ENCODE results near the gene EXT2. TPM values are rescaled to one million over a fixed set of nuclear protein-coding genes. Genes with fewer than 3 reads are reported as not detected.

Gene EXT2
- total RNA-seq, 1 experiment from 2014 or later = 39.1 TPM

DNA sequence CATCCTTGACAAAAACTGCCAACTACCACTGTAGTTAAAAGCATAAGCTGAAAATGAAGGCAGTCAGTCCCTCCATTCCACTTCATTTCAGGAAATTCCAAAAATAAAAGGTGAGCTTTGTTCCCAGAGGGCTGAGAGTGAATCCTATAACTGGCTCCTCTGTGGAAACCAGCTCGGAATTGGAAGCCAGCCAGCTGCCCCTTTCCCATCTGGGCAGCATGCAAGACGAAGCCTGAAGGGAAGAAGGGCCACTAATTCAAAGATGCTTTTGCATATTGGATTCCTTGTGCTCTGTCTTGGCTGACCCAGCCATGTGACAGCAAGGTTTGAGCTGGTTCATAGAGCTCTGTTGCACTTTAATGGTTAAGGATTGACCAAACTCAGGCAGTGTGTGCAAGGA is 131.0 kb downstream of the EXT2 start:
- no peaks in the 10 kb centered on the region; the same call in 1 of the 2 replicates for H3K4me1 Mint-ChIP-seq
- ATAC-seq = no peak
- POLR2A ChIA-PET = no interaction called here
- no peak overlapping the region for H3K4me3 Mint-ChIP-seq
- TF ChIP-seq CREB1 (CRISPR knock-in tag; IDR thresholded peaks at IDR 0.05) = no peak
- TF ChIP-seq, protein P1, sequence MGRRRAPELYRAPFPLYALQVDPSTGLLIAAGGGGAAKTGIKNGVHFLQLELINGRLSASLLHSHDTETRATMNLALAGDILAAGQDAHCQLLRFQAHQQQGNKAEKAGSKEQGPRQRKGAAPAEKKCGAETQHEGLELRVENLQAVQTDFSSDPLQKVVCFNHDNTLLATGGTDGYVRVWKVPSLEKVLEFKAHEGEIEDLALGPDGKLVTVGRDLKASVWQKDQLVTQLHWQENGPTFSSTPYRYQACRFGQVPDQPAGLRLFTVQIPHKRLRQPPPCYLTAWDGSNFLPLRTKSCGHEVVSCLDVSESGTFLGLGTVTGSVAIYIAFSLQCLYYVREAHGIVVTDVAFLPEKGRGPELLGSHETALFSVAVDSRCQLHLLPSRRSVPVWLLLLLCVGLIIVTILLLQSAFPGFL (CRISPR knock-in tag; IDR thresholded peaks at IDR 0.05; ENCODE audit: borderline replicate concordance) = no peak
- no peak for TF ChIP-seq RORB (CRISPR knock-in tag; IDR thresholded peaks at IDR 0.05)
- TF ChIP-seq, protein P2, sequence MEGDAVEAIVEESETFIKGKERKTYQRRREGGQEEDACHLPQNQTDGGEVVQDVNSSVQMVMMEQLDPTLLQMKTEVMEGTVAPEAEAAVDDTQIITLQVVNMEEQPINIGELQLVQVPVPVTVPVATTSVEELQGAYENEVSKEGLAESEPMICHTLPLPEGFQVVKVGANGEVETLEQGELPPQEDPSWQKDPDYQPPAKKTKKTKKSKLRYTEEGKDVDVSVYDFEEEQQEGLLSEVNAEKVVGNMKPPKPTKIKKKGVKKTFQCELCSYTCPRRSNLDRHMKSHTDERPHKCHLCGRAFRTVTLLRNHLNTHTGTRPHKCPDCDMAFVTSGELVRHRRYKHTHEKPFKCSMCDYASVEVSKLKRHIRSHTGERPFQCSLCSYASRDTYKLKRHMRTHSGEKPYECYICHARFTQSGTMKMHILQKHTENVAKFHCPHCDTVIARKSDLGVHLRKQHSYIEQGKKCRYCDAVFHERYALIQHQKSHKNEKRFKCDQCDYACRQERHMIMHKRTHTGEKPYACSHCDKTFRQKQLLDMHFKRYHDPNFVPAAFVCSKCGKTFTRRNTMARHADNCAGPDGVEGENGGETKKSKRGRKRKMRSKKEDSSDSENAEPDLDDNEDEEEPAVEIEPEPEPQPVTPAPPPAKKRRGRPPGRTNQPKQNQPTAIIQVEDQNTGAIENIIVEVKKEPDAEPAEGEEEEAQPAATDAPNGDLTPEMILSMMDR (IDR thresholded peaks at IDR 0.05) = no peak
- TF ChIP-seq, protein P3, sequence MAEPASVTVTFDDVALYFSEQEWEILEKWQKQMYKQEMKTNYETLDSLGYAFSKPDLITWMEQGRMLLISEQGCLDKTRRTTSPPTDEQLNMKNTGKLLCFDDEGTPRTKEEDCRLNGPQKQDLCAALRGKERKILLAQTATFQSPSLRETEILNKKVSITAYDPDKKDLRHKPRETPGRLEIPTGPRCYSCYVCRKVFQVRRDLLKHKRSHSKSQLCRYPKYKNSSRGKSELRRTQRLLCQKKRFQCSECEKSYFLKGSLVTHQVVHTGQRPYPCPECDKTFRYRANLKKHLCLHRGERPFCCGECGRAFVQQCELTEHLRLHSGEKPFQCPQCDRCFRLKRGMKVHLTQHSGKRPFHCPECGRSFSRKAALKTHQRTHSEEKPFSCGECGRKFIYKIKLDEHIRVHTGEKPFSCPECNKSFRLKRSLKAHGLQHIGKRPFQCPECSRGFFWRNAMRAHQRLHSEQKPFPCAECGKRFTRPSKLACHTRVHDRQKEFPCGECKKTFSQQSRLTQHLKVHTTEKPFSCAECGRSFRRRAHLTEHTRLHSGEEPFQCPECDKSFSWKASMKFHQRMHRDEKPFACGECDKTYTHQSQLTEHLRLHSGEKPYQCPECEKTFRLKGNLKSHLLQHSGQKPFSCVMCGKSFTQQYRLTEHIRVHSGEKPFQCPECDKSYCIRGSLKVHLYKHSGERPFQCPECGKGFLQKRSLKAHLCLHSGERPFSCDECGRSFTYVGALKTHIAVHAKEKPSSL (CRISPR knock-in tag; conservative IDR thresholded peaks at IDR 0.05) = no peak
- no peaks in the 10 kb centered on the region for H3K9me3 Mint-ChIP-seq
- no peaks in the 10 kb centered on the region for H3K27me3 Mint-ChIP-seq (ENCODE audit: low read depth)
- H3K36me3 Mint-ChIP-seq = no peaks in the 10 kb centered on the region
- no peak overlapping the region for H3K27ac Mint-ChIP-seq
- DNase-seq (ENCODE audit: low spot score) = no peak
- CTCF ChIA-PET = interaction anchor here (1.0 to 1.2 kb wide), 2 partner anchors 10 to 132 kb away, joined by 3 read pairs; no protein-coding TSS in a partner anchor

DNA sequence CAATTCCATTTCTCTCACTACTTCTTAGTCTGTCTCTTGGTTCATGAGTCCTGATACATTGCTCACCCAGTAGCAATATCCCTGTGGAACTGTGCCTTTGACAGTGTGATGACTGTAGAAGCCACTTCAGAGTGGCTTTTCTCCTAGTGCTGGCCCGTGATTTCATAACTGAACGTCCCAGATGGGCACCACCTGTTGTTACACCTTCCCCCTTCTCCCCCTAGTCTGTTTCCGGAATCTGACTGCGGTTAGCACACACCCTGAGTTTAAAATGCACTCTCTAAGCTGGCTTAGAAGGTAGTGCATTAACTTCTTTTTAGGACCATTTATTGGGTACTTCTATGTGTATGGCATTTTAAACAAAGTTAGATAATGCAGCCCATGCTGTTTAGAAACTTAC is 131.5 kb downstream of the EXT2 start:
- DNase-seq (ENCODE audit: low spot score) (no peak), ATAC-seq (no peak)
- POLR2A ChIA-PET = no interaction called here
- TF ChIP-seq ZBTB21 (CRISPR knock-in tag; IDR thresholded peaks at IDR 0.05; ENCODE audit: borderline replicate concordance) = no peak
- TF ChIP-seq, protein P4, sequence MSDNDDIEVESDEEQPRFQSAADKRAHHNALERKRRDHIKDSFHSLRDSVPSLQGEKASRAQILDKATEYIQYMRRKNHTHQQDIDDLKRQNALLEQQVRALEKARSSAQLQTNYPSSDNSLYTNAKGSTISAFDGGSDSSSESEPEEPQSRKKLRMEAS (CRISPR knock-in tag; IDR thresholded peaks at IDR 0.05) = no peak
- no peak overlapping the region for H3K4me3 Mint-ChIP-seq
- no peaks in the 10 kb centered on the region for H3K9me3 Mint-ChIP-seq
- H3K27me3 Mint-ChIP-seq (ENCODE audit: low read depth) = no peaks in the 10 kb centered on the region
- CTCF ChIA-PET = interaction anchor here (1.0 to 1.2 kb wide), 3 partner anchors 9 to 133 kb away, joined by 3 read pairs; partner anchors contain the start of gene EXT2
- no peaks in the 10 kb centered on the region for H3K36me3 Mint-ChIP-seq
- H3K4me1 Mint-ChIP-seq = no peaks in the 10 kb centered on the region; the same call in 1 of the 2 replicates
- H3K27ac Mint-ChIP-seq = no peak overlapping the region

DNA sequence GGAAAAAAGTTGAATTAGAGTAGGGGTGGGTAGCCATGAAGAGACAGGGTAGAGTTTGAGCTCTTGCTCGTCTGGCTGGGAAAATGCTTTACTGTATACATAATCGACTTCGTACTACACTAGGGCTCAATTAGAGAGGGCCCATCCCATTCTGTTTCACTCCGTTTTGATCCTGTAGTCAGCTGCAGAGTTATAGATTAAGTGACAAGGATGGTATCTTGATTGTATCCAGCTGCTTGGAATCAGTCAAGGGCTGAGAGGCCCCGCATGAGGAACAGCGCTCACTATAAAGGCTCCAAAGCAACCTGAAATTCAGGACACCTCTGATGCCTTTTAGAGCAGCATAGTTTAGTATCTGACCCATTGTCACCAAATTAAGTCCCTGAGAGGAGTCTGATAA is 132.9 kb downstream of the EXT2 start:
- TF ChIP-seq RORB (CRISPR knock-in tag; IDR thresholded peaks at IDR 0.05) = no peak
- TF ChIP-seq NFE2L1 (CRISPR knock-in tag; IDR thresholded peaks at IDR 0.05) = no peak
- TF ChIP-seq, protein P5, sequence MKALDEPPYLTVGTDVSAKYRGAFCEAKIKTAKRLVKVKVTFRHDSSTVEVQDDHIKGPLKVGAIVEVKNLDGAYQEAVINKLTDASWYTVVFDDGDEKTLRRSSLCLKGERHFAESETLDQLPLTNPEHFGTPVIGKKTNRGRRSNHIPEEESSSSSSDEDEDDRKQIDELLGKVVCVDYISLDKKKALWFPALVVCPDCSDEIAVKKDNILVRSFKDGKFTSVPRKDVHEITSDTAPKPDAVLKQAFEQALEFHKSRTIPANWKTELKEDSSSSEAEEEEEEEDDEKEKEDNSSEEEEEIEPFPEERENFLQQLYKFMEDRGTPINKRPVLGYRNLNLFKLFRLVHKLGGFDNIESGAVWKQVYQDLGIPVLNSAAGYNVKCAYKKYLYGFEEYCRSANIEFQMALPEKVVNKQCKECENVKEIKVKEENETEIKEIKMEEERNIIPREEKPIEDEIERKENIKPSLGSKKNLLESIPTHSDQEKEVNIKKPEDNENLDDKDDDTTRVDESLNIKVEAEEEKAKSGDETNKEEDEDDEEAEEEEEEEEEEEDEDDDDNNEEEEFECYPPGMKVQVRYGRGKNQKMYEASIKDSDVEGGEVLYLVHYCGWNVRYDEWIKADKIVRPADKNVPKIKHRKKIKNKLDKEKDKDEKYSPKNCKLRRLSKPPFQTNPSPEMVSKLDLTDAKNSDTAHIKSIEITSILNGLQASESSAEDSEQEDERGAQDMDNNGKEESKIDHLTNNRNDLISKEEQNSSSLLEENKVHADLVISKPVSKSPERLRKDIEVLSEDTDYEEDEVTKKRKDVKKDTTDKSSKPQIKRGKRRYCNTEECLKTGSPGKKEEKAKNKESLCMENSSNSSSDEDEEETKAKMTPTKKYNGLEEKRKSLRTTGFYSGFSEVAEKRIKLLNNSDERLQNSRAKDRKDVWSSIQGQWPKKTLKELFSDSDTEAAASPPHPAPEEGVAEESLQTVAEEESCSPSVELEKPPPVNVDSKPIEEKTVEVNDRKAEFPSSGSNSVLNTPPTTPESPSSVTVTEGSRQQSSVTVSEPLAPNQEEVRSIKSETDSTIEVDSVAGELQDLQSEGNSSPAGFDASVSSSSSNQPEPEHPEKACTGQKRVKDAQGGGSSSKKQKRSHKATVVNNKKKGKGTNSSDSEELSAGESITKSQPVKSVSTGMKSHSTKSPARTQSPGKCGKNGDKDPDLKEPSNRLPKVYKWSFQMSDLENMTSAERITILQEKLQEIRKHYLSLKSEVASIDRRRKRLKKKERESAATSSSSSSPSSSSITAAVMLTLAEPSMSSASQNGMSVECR (CRISPR knock-in tag; IDR thresholded peaks at IDR 0.05; ENCODE audit: borderline replicate concordance) = no peak
- TF ChIP-seq SOX15 (CRISPR knock-in tag; IDR thresholded peaks at IDR 0.05) = no peak
- TF ChIP-seq GTF2I (CRISPR knock-in tag; conservative IDR thresholded peaks at IDR 0.05) = no peak
- no peak for TF ChIP-seq TEAD1 (CRISPR knock-in tag; IDR thresholded peaks at IDR 0.05)
- TF ChIP-seq, protein P2 (IDR thresholded peaks at IDR 0.05) = no peak
- no peak for TF ChIP-seq TCF7 (CRISPR knock-in tag; IDR thresholded peaks at IDR 0.05; ENCODE audit: low read depth)
- TF ChIP-seq, protein P6, sequence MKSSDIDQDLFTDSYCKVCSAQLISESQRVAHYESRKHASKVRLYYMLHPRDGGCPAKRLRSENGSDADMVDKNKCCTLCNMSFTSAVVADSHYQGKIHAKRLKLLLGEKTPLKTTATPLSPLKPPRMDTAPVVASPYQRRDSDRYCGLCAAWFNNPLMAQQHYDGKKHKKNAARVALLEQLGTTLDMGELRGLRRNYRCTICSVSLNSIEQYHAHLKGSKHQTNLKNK (CRISPR knock-in tag; IDR thresholded peaks at IDR 0.05) = no peak
- TF ChIP-seq, protein P7, sequence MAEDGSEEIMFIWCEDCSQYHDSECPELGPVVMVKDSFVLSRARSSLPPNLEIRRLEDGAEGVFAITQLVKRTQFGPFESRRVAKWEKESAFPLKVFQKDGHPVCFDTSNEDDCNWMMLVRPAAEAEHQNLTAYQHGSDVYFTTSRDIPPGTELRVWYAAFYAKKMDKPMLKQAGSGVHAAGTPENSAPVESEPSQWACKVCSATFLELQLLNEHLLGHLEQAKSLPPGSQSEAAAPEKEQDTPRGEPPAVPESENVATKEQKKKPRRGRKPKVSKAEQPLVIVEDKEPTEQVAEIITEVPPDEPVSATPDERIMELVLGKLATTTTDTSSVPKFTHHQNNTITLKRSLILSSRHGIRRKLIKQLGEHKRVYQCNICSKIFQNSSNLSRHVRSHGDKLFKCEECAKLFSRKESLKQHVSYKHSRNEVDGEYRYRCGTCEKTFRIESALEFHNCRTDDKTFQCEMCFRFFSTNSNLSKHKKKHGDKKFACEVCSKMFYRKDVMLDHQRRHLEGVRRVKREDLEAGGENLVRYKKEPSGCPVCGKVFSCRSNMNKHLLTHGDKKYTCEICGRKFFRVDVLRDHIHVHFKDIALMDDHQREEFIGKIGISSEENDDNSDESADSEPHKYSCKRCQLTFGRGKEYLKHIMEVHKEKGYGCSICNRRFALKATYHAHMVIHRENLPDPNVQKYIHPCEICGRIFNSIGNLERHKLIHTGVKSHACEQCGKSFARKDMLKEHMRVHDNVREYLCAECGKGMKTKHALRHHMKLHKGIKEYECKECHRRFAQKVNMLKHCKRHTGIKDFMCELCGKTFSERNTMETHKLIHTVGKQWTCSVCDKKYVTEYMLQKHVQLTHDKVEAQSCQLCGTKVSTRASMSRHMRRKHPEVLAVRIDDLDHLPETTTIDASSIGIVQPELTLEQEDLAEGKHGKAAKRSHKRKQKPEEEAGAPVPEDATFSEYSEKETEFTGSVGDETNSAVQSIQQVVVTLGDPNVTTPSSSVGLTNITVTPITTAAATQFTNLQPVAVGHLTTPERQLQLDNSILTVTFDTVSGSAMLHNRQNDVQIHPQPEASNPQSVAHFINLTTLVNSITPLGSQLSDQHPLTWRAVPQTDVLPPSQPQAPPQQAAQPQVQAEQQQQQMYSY (CRISPR knock-in tag; IDR thresholded peaks at IDR 0.05) = no peak
- ChIA-PET POLR2A (no interaction called here), CTCF (no interaction called here)
- no peaks in the 10 kb centered on the region for H3K27me3 Mint-ChIP-seq (ENCODE audit: low read depth)
- H3K4me3 Mint-ChIP-seq = no peak overlapping the region
- H3K4me1 Mint-ChIP-seq = no peaks in the 10 kb centered on the region; the same call in 1 of the 2 replicates
- DNase-seq (ENCODE audit: low spot score) (no peak), ATAC-seq (no peak)
- H3K27ac Mint-ChIP-seq = no peak overlapping the region
- H3K9me3 Mint-ChIP-seq = no peaks in the 10 kb centered on the region
- H3K36me3 Mint-ChIP-seq = no peaks in the 10 kb centered on the region

Data from WTC11 (cell line).